Mucosa of descending colon (tissue), 3 donors: ENCODE results near the gene ACOXL. TPM values are rescaled to one million over a fixed set of nuclear protein-coding genes. Genes with fewer than 3 reads are reported as not detected.

Experiments used
- ATAC-seq: fragments of 200-7000 bp; cut with Tn5 transposase; one replicate; pipeline ENCODE4 v1.9.1; 2020; ENCODE audit warnings: mild to moderate bottlenecking, moderate library complexity
- DNase-seq, 3 donors: peaks; one replicate each; pipeline ENCODE4 v3.0.0-alpha.2; 2020
- H3K36me3 ChIP-seq: fragments of 200-600 bp; one replicate; pipeline ENCODE4 v1.8.0; 2021; ENCODE audit warnings: low read depth, mild to moderate bottlenecking
- H3K4me1 ChIP-seq: fragments of 200-600 bp; one replicate; pipeline ENCODE4 v1.8.0; 2021; ENCODE audit warnings: low read depth, mild to moderate bottlenecking
- H3K4me3 ChIP-seq: fragments of 200-600 bp; one replicate; pipeline ENCODE4 v1.8.0; 2021; ENCODE audit warnings: mild to moderate bottlenecking
- H3K9me3 ChIP-seq: fragments of 200-600 bp; one replicate; pipeline ENCODE4 v1.8.0; 2021; ENCODE audit warnings: mild to moderate bottlenecking
- CTCF ChIP-seq: fragments of 200-600 bp; IDR thresholded peaks from one replicate; pipeline ENCODE4 v1.8.0; 2022; ENCODE audit warnings: antibody characterized with exemption, mild to moderate bottlenecking
- intact Hi-C, 2 donors: fragments of 100-400 bp; cut with DNase I in 1 of 2; cut with micrococcal nuclease in 1 of 2; formaldehyde crosslinking; loops; one replicate each; pipeline versions ENCODE4 v1.11.0 to v1.11.1; 2022; cut with DNase I, micrococcal nuclease
- total RNA-seq, 3 donors: library from RNA; stranded (reverse); fragmentation: NEBNext Ultra II Directional in 2 of 3; extraction: Animal tissue kit (Norgen Biotek cat#: 25700) in 2 of 3; gene quantifications; one replicate each; pipeline versions ENCODE4 v1.2.1 to v1.2.4, GENCODE V29; 2021 to 2023
- donor health status: DM: no; HTN: no; CAD: no; lungs with moderate emphysema.
- donor health status: DM: no; HTN: no; CAD: no.
- donor health status: DM: no; HTN: yes; CAD: no.

The ACOXL gene
- total RNA-seq, 3 donors from 2014 or later = 0.51 to 1.2 (median 0.87) TPM

DNA sequence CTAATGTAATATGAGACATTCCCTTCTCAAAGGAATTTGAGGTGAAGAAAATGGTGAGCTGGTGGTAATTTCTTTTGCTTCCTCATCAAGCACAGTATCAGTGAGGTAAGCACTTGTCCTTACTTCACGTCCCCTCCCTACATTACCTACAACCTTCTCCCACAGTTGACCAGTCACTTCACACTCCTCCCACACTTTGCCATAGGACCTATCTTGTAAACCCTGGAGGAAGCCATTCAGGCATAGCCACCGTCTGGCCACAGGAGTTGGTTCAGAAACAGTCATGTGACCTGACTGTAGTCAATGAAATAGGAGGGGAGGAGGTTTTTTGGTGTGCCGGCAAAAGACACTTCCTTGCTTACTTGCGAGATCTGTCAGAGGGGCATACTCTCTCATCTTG, 12.1 kb downstream of the ACOXL start:
- H3K4me3 ChIP-seq = no peak overlapping the region
- no peaks in the 10 kb centered on the region for H3K36me3 ChIP-seq
- no peak for TF ChIP-seq CTCF
- no peaks in the 10 kb centered on the region for H3K9me3 ChIP-seq
- peaks cover 3% of the 10 kb centered on the region for H3K4me1 ChIP-seq
- ATAC-seq = no peak
- intact Hi-C loops = no loop called here
- DNase-seq = no peak

- ATAC-seq (no peak), DNase-seq (no peak)
- H3K4me3 ChIP-seq = no peak overlapping the region
- H3K4me1 ChIP-seq = peaks cover 3% of the 10 kb centered on the region
- intact Hi-C loops = no loop called here
- TF ChIP-seq CTCF = no peak
- no peaks in the 10 kb centered on the region for H3K36me3 ChIP-seq
- H3K9me3 ChIP-seq = no peaks in the 10 kb centered on the region
Measured at GRCh38 chr2:110745048-110745447, 12.7 kb downstream of the ACOXL start.

DNA sequence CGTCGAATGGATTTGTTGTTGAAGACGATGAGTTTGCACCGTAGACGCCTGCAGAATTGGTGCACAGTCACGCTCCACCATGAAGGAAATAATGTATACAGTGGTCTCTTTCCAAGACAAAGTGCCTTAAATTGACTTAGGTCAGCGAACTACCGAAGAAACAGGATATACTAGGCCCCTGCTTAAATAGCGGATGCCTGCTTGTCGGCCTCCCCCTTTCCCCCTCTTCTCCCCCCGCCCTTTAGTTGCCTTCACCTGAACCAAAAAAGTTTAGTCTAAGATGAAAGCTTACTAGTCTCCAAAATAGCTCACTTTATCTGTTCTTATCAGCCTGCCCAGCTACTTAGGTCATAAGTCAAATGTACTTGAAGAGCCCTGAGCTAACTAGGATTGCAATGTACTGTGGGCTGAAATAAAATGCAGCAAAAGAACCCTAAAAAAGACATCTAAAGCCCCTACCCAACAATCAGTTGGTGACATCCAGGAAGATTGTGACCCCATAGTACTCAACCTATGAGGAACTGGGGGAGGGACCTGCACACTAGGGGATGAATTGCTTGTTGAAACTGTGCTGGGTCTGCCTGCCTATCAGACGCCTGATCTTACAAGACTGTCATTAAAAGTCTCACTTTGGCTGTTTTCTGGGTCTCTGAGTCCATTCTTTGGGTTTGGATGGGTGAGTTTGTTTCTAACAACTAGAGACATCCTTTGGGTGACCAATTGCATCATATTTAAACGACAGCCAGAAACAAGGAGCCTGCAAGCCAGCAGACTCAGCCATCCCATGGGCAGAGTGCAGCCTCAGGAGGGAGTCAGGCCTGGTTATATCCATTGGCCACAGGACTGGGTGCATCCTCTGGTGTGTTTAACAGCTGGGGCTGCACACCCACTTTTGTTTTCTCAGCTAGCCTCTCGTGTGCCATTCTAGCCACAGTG, 14.5 kb downstream of the ACOXL start:
- DNase-seq (no peak), ATAC-seq (no peak)

DNA sequence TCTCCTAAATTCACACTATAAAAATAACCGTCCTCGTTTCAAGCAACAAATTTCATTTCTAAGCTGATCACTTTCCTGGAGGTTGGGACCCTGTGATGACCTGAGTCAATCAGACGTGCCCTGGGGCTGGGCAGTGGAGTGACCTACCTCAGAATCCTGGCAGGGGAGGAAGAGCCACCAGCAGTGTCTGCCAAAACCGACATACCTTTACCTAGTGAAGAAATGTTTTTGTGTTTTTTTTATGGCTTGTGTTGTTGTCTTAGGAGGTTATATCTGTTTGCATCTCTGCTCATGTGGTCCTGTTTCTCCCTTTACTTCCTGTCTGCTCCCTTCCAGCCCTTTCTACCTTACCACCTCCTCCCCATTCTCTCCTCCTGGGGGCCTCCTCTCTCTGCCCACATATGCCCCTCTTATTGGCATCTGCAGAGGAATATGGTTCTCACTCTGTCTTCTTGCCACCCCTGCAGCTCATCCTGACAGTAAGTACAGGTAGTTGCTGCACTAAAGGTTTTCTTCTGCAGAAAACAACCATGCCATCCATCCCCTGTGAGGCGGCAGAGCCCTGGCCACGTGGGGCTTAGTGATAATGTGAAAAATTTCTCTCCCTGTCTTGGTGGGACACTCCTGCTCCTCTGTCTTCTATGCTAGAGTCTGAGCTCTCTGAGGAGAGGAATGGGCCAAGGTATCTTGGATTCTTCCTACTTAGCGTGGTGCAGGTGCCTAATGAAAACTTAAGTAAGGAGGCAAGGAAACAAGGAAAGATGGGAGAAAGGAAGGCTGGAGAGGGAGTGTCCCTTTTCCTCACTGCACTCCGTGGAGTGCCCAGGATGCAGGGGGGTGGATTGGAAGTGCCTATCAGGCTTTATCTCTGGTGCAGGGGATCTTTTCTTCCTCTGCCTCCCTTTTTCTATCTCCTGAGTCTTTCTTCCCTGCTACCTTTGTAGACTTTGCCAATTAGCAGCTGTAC, 15.4 kb downstream of the ACOXL start:
- H3K4me3 ChIP-seq = no peak overlapping the region
- TF ChIP-seq CTCF = no peak

More for the DNA sequence above, 14.5 kb downstream of the ACOXL start:
- peaks cover 3% of the 10 kb centered on the region for H3K4me1 ChIP-seq
- no peak overlapping the region for H3K4me3 ChIP-seq
- no peak for TF ChIP-seq CTCF
- no peaks in the 10 kb centered on the region for H3K36me3 ChIP-seq
- no peaks in the 10 kb centered on the region for H3K9me3 ChIP-seq
- intact Hi-C loops = no loop called here

DNA sequence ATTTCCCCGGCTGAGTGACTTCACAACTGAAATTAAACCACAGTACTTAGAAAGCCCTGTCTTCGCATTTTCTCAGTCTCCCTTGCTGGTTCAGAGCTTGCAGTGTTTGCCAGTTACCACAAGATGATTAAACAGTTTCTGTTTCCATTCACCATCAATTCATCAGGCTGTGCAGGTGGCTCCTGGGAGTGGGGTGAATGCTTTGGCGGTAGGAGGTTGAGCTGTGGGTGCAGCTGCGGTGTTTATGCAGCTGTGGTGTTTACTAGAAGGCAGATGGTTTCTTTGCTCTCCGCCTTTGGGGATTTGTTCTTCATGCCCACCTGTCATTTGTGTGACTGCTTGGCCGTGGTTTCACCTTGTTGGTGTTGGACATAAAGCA, 16.1 kb downstream of the ACOXL start:
- TF ChIP-seq CTCF = no peak
- no peak overlapping the region for H3K4me3 ChIP-seq
- ATAC-seq (peak; percentile 87), DNase-seq (peak in 2 of 3 donors; percentile 25 to 42)
- H3K9me3 ChIP-seq = no peaks in the 10 kb centered on the region
- H3K36me3 ChIP-seq = no peaks in the 10 kb centered on the region
- H3K4me1 ChIP-seq = peaks cover 3% of the 10 kb centered on the region
- intact Hi-C loops = no loop called here

More for the DNA sequence above, 15.4 kb downstream of the ACOXL start:
- intact Hi-C loops = no loop called here
- ATAC-seq (peak; percentile 40), DNase-seq (no peak)
- Histone ChIP-seq H3K9me3 (no peaks in the 10 kb centered on the region), H3K4me1 (peaks cover 3% of the 10 kb centered on the region), H3K36me3 (no peaks in the 10 kb centered on the region)
